OCI-LY7 (cell line): ENCODE data around the gene METTL18. TPM values are rescaled to one million over a fixed set of nuclear protein-coding genes. Genes with fewer than 3 reads are reported as not detected.
A peak's percentile ranks its signal among the peaks of the same experiment; 100 is the strongest.

Source experiments
- BruUV-seq: library from RNA; stranded (reverse); fragments of 400-500 nt; replicated peaks from 2 replicates; lab custom pipeline; 2021; lab: Mats Ljungman, UMichigan
- CTCF ChIA-PET: fragments of 300-600 bp; sonication (Branson Sonifier 250); formaldehyde crosslinking; loops from one replicate; lab custom pipeline; 2022; ENCODE audit warnings: antibody characterized with exemption; ENCODE audit not compliant: unreplicated experiment; lab: Charles Lee
- POLR2A ChIA-PET: fragments of 300-600 bp; sonication (Branson Sonifier 250); formaldehyde crosslinking; loops from one replicate; lab custom pipeline; 2022; ENCODE audit warnings: antibody characterized with exemption; lab: Charles Lee
- DNase-seq: peaks from one replicate; pipeline ENCODE4 v3.0.0-alpha.2; 2015; ENCODE audit warnings: low spot score
- H2AFZ ChIP-seq: fragments of 200-600 bp; sonication (generic), shearing (Covaris generic); 2 replicates; pipeline ENCODE4 v1.6.1; 2014; ENCODE audit warnings: mild to moderate bottlenecking, antibody characterized with exemption, low read length, moderate library complexity
- H3K27ac ChIP-seq: fragments of 200-600 bp; sonication (generic); 2 replicates; pipeline ENCODE4 v1.5.1; 2014; ENCODE audit warnings: mixed run types, low read depth, mild to moderate bottlenecking, moderate library complexity, low read length, inconsistent platforms; ENCODE audit not compliant: poor library complexity, severe bottlenecking
- H3K36me3 ChIP-seq: fragments of 200-600 bp; sonication (generic); 2 replicates; pipeline ENCODE4 v1.6.1; 2014; ENCODE audit warnings: mild to moderate bottlenecking, antibody characterized with exemption, low read length, moderate library complexity, mixed read lengths; ENCODE audit not compliant: insufficient read depth
- H3K4me1 ChIP-seq: fragments of 200-600 bp; sonication (generic); 2 replicates; pipeline ENCODE4 v1.5.1; 2014; ENCODE audit warnings: mild to moderate bottlenecking, low read length; ENCODE audit not compliant: insufficient read depth, poor library complexity, severe bottlenecking
- H3K4me2 ChIP-seq: fragments of 200-600 bp; sonication (generic); 2 replicates; pipeline ENCODE4 v1.6.1; 2014; ENCODE audit warnings: mild to moderate bottlenecking, low read length
- H3K4me3 ChIP-seq: fragments of 200-600 bp; sonication (generic); 2 replicates; pipeline ENCODE4 v1.5.1; 2014; ENCODE audit warnings: mild to moderate bottlenecking, low read depth, low read length; ENCODE audit not compliant: poor library complexity, severe bottlenecking
- H3K79me2 ChIP-seq: fragments of 200-600 bp; sonication (generic); 2 replicates; pipeline ENCODE4 v1.6.1; 2016; ENCODE audit warnings: low read depth, mild to moderate bottlenecking, low read length, moderate library complexity, mixed read lengths; ENCODE audit not compliant: insufficient read depth
- H3K9me2 ChIP-seq: fragments of 200-600 bp; sonication (generic); 2 replicates; pipeline ENCODE4 v1.6.1; 2016; ENCODE audit warnings: mild to moderate bottlenecking, low read length, mixed read lengths; ENCODE audit not compliant: insufficient read depth
- H3K9me3 ChIP-seq: fragments of 200-600 bp; sonication (generic); 2 replicates; pipeline ENCODE4 v1.6.1; 2014; ENCODE audit warnings: mild to moderate bottlenecking, mixed run types, low read length, mixed read lengths
- H4K20me1 ChIP-seq: fragments of 200-600 bp; sonication (generic); 2 replicates; pipeline ENCODE4 v1.6.1; 2014; ENCODE audit warnings: mild to moderate bottlenecking, antibody characterized with exemption, low read length, moderate library complexity, mixed read lengths; ENCODE audit not compliant: insufficient read depth
- EZH2phosphoT487 ChIP-seq: fragments of 200-600 bp; sonication (generic); IDR thresholded peaks from 2 replicates; pipeline ENCODE4 v1.6.1; 2018; ENCODE audit warnings: low read depth, borderline replicate concordance, mild to moderate bottlenecking, mixed run types, antibody characterized with exemption, low read length, moderate library complexity, mixed read lengths
- intact Hi-C: fragments of 100-400 bp; cut with micrococcal nuclease; formaldehyde crosslinking; loops from one replicate; pipeline ENCODE4 v1.10.0; 2022; ENCODE audit not compliant: unreplicated experiment
- total RNA-seq, 2 experiments: library from RNA; depleted of rRNA in 1 of 2; stranded (reverse); fragments of >200 nt in 1 of 2; shearing (Covaris generic) in 1 of 2; gene quantifications; 2 replicates each; pipeline ENCODE4 v1.2.3, GENCODE V29; 2014 to 2022
- TF ChIP-seq, protein P1 (sequence below): fragments of 200-600 bp; sonication (generic); conservative IDR thresholded peaks from 2 replicates; pipeline ENCODE4 v1.5.1; 2014; ENCODE audit warnings: mild to moderate bottlenecking, antibody characterized with exemption, low read length, moderate library complexity, mixed read lengths

The METTL18 gene
- total RNA-seq, 2 experiments from 2014 or later = 8.7 to 12.6 TPM

DNA sequence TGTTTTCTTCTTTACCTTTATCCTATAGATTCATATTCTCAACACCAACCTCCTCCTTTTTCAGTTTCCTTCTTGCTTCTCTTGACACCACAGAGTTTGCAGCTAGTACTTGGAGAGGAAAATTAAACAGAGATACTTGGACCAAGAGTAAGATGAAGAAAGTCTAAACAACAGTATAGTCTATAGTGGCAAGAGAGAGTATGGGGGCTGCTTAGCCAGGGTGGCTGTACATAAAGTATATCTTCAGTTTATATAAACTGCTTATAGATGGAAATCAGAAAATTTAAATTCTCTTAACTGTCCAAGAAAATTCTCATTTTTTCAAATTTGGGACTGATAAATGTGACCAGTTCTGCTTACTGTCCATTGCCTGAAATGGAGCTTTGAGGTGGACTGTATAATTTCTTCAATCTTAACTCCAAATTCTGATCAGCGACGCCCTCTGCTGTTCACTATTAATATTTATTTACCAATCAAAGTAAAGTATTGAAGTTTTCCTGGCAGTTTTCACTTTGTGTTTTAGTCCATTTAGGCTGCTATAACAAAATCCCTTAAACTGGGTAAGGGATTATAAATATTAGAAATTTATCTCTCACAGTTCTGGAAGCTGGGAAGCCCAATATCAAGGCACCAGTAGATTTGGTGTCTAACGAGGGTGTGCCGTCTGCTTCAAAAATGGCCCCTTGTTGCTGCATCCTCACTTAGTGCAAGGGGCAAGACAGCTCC, 14.8 kb upstream of the METTL18 start:
- TF ChIP-seq, protein P1, sequence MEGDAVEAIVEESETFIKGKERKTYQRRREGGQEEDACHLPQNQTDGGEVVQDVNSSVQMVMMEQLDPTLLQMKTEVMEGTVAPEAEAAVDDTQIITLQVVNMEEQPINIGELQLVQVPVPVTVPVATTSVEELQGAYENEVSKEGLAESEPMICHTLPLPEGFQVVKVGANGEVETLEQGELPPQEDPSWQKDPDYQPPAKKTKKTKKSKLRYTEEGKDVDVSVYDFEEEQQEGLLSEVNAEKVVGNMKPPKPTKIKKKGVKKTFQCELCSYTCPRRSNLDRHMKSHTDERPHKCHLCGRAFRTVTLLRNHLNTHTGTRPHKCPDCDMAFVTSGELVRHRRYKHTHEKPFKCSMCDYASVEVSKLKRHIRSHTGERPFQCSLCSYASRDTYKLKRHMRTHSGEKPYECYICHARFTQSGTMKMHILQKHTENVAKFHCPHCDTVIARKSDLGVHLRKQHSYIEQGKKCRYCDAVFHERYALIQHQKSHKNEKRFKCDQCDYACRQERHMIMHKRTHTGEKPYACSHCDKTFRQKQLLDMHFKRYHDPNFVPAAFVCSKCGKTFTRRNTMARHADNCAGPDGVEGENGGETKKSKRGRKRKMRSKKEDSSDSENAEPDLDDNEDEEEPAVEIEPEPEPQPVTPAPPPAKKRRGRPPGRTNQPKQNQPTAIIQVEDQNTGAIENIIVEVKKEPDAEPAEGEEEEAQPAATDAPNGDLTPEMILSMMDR = peak; percentile 89
- TF ChIP-seq EZH2phosphoT487 = no peak
- H3K4me3 ChIP-seq = no peak overlapping the region
- H3K79me2 ChIP-seq = peaks cover 4% of the 10 kb centered on the region; the same call in 1 of the 2 replicates
- POLR2A ChIA-PET = interaction anchor here (0.6 kb wide), 1 partner anchor 350 kb away, joined by 3 read pairs; no protein-coding TSS in a partner anchor
- no peaks in the 10 kb centered on the region for H3K4me1 ChIP-seq
- H3K9me3 ChIP-seq = 0 out of 2 replicates have a peak, but pooled peaks cover 12% of the 10 kb centered on the region
- BruUV-seq = no TSS peak
- H4K20me1 ChIP-seq = no peaks in the 10 kb centered on the region
- H3K27ac ChIP-seq = no peak overlapping the region
- CTCF ChIA-PET = no interaction called here
- no peaks in the 10 kb centered on the region for H3K9me2 ChIP-seq
- intact Hi-C loops = loop anchor here (2.0 to 5.0 kb wide), 3 partner anchors 97 to 262 kb away; partner anchors contain the start of gene SELL
- H3K36me3 ChIP-seq = peaks cover 95% of the 10 kb centered on the region
- H3K4me2 ChIP-seq = no peak overlapping the region
- DNase-seq = peak; percentile 52
- H2AFZ ChIP-seq = no peak overlapping the region

DNA sequence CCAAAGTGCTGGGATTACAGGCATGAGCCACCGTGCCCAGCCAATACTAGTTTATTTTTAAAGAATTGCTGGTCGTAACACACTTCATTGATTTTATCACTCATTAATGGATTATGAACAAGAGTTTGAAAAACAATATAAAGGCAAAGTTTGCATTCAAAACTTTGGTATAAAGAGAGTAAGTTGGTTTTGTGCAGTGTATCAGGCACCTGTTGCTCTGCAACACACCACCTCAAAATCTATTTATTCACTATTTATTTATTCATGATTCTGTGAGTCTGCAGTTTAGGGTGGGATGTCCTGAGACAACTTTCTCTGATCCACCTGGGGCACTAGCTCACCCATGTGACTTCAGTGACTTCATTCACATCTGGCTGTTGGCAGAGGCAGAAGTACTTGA, 10.2 kb upstream of the METTL18 start:
- Histone ChIP-seq H3K4me2 (no peak overlapping the region), H2AFZ (no peak overlapping the region), H3K9me2 (no peaks in the 10 kb centered on the region), H3K27ac (no peak overlapping the region), H3K4me1 (peaks cover 38% of the 10 kb centered on the region), H3K4me3 (no peak overlapping the region), H3K79me2 (peaks cover 31% of the 10 kb centered on the region), H3K36me3 (peaks cover 95% of the 10 kb centered on the region), H4K20me1 (no peaks in the 10 kb centered on the region), H3K9me3 (no peaks in the 10 kb centered on the region)
- intact Hi-C loops = loop anchor here (5.0 kb wide), 2 partner anchors 93 to 258 kb away; partner anchors contain the start of gene SELL
- ChIA-PET CTCF (no interaction called here), POLR2A (no interaction called here)
- BruUV-seq = no TSS peak
- no peak for DNase-seq
- no peak for TF ChIP-seq EZH2phosphoT487
- TF ChIP-seq, protein P1 = no peak

DNA sequence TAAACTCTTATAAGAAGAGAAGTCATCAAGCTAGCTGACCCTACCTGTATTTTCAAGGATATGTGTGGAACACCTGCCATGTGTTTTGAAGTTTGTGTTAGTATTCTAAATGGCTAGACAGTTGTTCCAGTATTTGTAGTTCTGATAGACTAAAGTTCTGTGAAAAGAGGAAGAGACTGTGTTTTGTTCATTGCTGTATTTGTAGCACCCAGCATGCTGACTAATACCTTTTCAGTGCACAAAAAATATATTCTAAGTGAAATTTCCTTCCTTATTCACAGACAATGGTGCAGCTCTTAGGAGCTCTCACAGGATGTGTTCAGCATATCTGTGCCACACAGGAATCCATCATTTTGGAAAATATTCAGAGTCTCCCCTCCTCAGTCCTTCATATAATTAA, 8.2 kb upstream of the METTL18 start:
- DNase-seq = no peak
- H3K4me2 ChIP-seq = no peak overlapping the region
- ChIA-PET POLR2A (interaction anchor here (1.2 to 1.6 kb wide), 3 partner anchors 12 to 108 kb away, joined by 4 to 6 read pairs (median 5); no protein-coding TSS in a partner anchor), CTCF (no interaction called here)
- intact Hi-C loops = no loop called here
- H3K27ac ChIP-seq = no peak overlapping the region
- no peak for TF ChIP-seq EZH2phosphoT487
- H4K20me1 ChIP-seq = no peaks in the 10 kb centered on the region
- no TSS peak for BruUV-seq
- H3K36me3 ChIP-seq = peaks cover 89% of the 10 kb centered on the region
- peaks cover 47% of the 10 kb centered on the region for H3K79me2 ChIP-seq
- peaks cover 54% of the 10 kb centered on the region for H3K4me1 ChIP-seq
- no peaks in the 10 kb centered on the region for H3K9me2 ChIP-seq
- no peak overlapping the region for H2AFZ ChIP-seq
- H3K9me3 ChIP-seq = no peaks in the 10 kb centered on the region
- H3K4me3 ChIP-seq = no peak overlapping the region
